ENCODE measurements around the gene TSHZ2.

TSHZ2 gene

GRCh38 chr20:53224851-53225250 is 252.7 kb downstream of the TSHZ2 start:
- DNase-seq: no peak

DNA sequence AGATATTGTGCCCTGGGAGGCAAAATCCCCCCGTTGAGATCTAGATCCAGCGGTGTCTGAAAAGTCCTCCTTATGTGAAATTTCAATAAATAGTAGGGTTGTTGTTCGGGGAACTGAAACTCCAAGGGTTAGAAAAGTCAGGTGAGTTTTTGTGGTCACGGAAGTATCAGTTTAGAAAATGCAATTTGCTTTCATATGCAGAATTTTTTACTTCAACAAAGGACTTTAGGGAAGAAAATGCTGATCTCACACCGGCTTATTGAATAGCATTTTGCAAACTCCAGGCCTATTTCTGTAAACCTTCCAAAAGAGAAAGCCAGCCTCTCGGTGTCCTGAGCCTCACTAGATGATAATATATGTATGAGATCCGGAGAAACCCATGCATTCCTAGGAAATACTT is 254.7 kb downstream of the TSHZ2 start:
- no peak for DNase-seq

- no peak for DNase-seq
Observed at GRCh38 chr20:53227523-53227922, 255.4 kb downstream of the TSHZ2 start.

- DNase-seq: no peak
Observed at GRCh38 chr20:53231061-53231460, 258.9 kb downstream of the TSHZ2 start.

DNA sequence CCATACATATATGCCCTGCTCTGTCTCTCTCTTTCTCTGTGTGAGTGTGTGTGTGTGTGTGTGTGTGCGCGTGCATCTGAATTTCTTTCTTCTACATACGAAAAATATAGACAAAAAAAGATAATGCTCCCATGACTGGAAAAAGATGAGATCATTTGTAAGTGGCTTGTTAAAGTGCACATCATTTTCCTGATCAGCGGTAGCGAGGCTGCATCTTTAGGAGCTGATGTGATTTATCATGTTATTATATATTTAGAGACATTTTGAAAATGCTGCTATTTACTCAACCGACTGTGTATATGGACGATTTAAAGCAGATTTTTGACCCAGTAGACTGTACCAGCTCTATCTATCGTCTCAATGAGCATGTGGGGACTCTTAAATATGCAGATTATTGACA is 265.3 kb downstream of the TSHZ2 start:
- DNase-seq: no peak

DNA sequence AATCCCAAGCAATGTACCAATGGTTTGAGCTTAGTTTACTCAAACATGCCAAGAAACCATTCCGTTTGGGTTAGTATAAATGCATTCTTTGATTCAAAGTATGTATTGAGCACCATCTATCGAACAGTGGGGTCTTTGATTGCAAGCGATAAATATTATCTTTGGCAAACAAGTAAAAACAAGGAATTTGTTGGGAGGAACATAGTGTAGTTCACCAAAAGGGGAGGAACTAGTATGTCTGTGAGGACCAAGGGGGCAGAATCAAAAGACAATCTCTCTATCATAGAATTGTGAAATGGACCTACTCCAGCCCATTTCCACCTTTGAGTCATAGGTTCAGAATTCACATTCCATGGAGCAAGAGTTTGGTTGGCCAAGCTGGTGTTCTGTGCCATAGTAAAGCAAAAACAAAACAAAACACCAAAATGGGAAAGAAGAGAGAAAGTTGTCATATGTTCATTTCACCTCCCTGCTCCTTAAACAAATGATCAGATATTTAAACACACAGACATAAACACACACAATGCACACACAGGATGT is 266.0 kb downstream of the TSHZ2 start:
- DNase-seq: no peak

DNA sequence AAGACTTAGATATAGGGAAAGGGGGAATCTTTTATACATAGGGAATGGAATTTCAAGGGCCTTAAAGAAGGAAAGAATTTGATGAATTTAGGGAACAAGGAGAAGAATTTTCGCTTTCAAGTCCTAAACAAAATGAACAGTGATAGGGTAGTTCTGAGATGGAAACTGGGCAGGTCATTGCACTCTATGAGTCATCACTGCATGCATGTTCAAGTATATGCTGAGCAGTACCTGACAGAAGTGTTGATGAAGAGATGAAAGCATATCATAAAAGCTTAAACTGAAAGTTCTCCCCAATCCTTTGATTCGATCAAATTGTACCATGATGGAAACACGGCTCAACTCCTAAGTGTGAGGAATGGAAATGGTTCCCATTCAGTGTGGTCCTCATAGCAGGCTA is 271.0 kb downstream of the TSHZ2 start:
- no peak for DNase-seq

GRCh38 chr20:53244711-53245110 is 272.6 kb downstream of the TSHZ2 start:
- no peak for DNase-seq

DNA sequence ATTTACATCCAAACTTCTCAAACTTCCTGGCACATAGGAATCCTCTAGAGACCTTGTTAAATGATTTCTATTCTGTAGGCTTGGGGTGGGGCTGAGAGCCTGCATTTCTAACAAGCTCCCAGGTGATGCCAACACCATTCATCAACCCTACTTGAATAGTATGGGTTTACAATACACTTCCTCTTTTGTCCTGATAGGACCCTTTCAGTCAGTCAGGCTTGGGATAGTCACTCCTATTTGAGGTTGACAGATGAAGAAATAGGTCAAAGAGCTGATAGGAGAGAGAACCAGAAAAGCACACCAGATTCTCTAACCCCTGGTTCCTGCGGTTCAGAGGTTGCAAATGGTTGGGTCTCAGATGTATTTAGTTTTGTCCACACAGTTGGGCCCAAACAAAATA is 273.4 kb downstream of the TSHZ2 start:
- DNase-seq: no peak

- no peak for DNase-seq
Observed at GRCh38 chr20:53247468-53248103, 275.4 kb downstream of the TSHZ2 start.

DNA sequence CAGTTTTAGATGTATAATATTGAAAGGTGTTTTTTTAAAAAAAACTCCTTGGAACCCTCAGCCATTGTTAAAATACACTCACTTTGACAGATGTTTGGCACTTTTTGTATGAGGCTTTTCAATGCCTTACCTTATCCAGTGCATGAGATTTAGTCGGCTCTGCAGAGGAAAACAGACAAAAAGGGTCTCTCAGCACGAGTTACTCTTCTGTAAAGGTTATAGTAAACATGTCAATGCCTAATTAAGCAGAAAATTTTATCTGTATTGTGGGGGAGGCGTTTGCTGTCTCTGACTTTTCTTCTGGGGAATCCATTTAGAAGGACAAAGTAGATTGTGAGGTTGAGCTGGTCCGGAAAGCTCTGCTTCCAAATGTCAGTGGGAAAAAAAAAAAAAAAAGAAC is 278.3 kb downstream of the TSHZ2 start:
- no peak for DNase-seq

GRCh38 chr20:53252002-53252401 is 279.8 kb downstream of the TSHZ2 start:
- DNase-seq: no peak

DNA sequence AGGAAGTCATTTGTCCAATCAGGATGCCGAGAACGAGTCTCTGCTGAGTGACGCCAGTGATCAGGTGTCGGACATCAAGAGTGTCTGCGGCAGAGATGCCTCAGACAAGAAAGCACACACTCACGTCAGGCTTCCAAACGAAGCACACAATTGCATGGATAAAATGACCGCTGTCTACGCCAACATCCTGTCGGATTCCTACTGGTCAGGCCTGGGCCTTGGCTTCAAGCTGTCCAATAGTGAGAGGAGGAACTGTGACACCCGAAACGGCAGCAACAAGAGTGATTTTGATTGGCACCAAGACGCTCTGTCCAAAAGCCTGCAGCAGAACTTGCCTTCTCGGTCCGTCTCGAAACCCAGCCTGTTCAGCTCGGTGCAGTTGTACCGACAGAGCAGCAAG is 281.5 kb downstream of the TSHZ2 start:
- no peak for DNase-seq

GRCh38 chr20:53255102-53255710 is 283.0 kb downstream of the TSHZ2 start:
- DNase-seq: no peak

- DNase-seq: no peak
Observed at GRCh38 chr20:53258741-53259140, 286.6 kb downstream of the TSHZ2 start.

GRCh38 chr20:53260168-53260567 is 288.0 kb downstream of the TSHZ2 start:
- DNase-seq: no peak

DNA sequence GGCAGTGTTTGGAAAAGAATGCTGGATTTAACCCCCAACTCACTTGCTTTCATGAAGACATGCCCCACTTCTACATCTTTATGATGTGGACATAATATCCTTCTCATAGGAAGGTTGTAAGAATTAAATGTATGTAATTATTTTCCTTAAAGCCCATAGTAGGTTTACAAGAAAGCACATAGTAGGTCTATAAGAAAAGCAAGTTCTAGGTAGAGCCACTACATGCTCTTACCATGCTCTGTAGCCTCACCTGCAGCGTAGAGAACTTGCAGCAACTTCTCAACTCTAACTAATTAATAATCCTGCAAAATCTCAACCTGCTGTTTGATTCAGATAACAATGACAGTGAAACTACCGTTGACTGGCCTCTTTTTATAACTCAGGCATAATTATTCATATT is 288.4 kb downstream of the TSHZ2 start:
- DNase-seq: no peak

GRCh38 chr20:53262365-53262764 is 290.2 kb downstream of the TSHZ2 start:
- peak in 5 of 56 donors; percentile 5 to 12 (median 8) for DNase-seq

- no peak for DNase-seq
Observed at GRCh38 chr20:53263554-53264438, 291.6 kb downstream of the TSHZ2 start.

DNA sequence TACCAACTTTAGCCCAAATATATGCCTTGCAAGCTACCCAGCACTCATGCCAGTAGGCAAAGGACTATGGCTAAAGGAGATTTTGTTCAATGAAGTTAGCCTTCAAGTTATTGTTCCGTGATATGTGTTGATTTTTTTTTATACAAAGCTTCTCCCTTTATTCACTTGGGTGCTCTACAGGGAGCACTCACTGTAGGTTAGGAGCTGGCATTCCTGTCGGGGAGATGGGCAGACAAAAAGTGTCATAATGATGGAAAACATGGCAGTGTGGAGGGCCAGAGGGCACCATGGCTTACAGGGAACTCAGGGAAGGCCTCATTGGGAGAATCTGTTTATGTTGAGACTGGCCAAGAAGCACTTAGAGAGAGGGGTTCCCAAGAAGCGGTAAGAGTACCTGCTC is 292.4 kb downstream of the TSHZ2 start:
- DNase-seq: no peak

GRCh38 chr20:53265304-53265875 is 293.2 kb downstream of the TSHZ2 start:
- DNase-seq: peak in 19 of 56 donors; percentile 1 to 44 (median 15)

- no peak for DNase-seq
Observed at GRCh38 chr20:53269380-53269779, 297.2 kb downstream of the TSHZ2 start.

Data from nucleus accumbens (tissue), 56 donors.